GM19438 (cell line): ENCODE results near the gene CRCP.

ENCODE experiments used
- ATAC-seq: cut with Tn5 transposase; IDR thresholded peaks from one replicate; pipeline ENCODE4 v1.9.1; 2021; ENCODE audit warnings: low read depth; ENCODE audit not compliant: unreplicated experiment

CRCP gene

GRCh38 chr7:66186991-66187390 lies 72.3 kb downstream of the CRCP start:
- ATAC-seq, result no peak

- no peak for ATAC-seq
Observed at GRCh38 chr7:66187905-66188304, 73.3 kb downstream of the CRCP start.

GRCh38 chr7:66188645-66189044 lies 74.0 kb downstream of the CRCP start:
- ATAC-seq, result no peak

- ATAC-seq, result no peak
Observed at GRCh38 chr7:66189695-66190503, 75.3 kb downstream of the CRCP start.

- no peak for ATAC-seq
Observed at GRCh38 chr7:66190504-66190857, 75.8 kb downstream of the CRCP start.

GRCh38 chr7:66193146-66193725 lies 78.6 kb downstream of the CRCP start:
- ATAC-seq, result no peak

GRCh38 chr7:66198469-66198868 lies 83.8 kb downstream of the CRCP start:
- no peak for ATAC-seq

- no peak for ATAC-seq
Observed at GRCh38 chr7:66198956-66199355, 84.3 kb downstream of the CRCP start.

- ATAC-seq, result no peak
Observed at GRCh38 chr7:66202441-66202840, 87.8 kb downstream of the CRCP start.
